Astrocyte (in vitro differentiated cells and primary cell): ENCODE measurements around the gene NCAPG2. TPM values are rescaled to one million over a fixed set of nuclear protein-coding genes. Genes with fewer than 3 reads are reported as not detected.

ENCODE experiments used
- DNase-seq: peaks from one replicate; pipeline ENCODE4 v3.0.0-alpha.2; 2010; ENCODE audit warnings: low read depth
- FAIRE-seq: peaks from 2 replicates; lab custom pipeline; 2011; peaks lifted over from hg19 to GRCh38; lab: Jason Lieb, UNC
- H2AFZ ChIP-seq: 2 replicates; pipeline ENCODE4 v1.6.0; 2012; ENCODE audit warnings: low read depth, low read length, inconsistent platforms
- H3K27ac ChIP-seq: 2 replicates; pipeline ENCODE4 v1.5.1; 2011; ENCODE audit warnings: low read depth, low read length, inconsistent platforms
- H3K27me3 ChIP-seq: 2 replicates; pipeline ENCODE4 v1.6.0; 2011; ENCODE audit warnings: low read length, inconsistent platforms; ENCODE audit not compliant: insufficient read depth
- H3K36me3 ChIP-seq: 2 replicates; pipeline ENCODE4 v1.5.1; 2011; ENCODE audit warnings: low read length, inconsistent platforms; ENCODE audit not compliant: insufficient read depth
- H3K4me1 ChIP-seq: 2 replicates; pipeline ENCODE4 v1.5.1; 2011; ENCODE audit warnings: low read length, inconsistent platforms; ENCODE audit not compliant: insufficient read depth
- H3K4me2 ChIP-seq: 2 replicates; pipeline ENCODE4 v1.6.0; 2012; ENCODE audit warnings: low read length, inconsistent platforms
- H3K4me3 ChIP-seq: 2 replicates; pipeline ENCODE4 v1.5.1; 2011; ENCODE audit warnings: low read depth, mild to moderate bottlenecking, low read length, inconsistent platforms; ENCODE audit not compliant: insufficient read depth
- H3K79me2 ChIP-seq: 2 replicates; pipeline ENCODE4 v1.6.0; 2012; ENCODE audit warnings: mild to moderate bottlenecking, low read length, inconsistent platforms; ENCODE audit not compliant: insufficient read depth
- H3K9ac ChIP-seq: 2 replicates; pipeline ENCODE4 v1.6.0; 2012; ENCODE audit warnings: mild to moderate bottlenecking, low read length, inconsistent platforms
- H3K9me3 ChIP-seq: 2 replicates; pipeline ENCODE4 v1.5.1; 2012; ENCODE audit warnings: low read depth, mild to moderate bottlenecking, low read length, inconsistent platforms; ENCODE audit not compliant: insufficient read depth
- H4K20me1 ChIP-seq: 2 replicates; pipeline ENCODE4 v1.6.0; 2012; ENCODE audit warnings: low read length, inconsistent platforms; ENCODE audit not compliant: insufficient read depth
- H3K27ac Mint-ChIP-seq: one replicate; pipeline ENCODE4 v1.8.0; 2021; ENCODE audit warnings: mild to moderate bottlenecking, mixed read lengths; ENCODE audit not compliant: unreplicated experiment
- H3K27me3 Mint-ChIP-seq: one replicate; pipeline ENCODE4 v1.8.0; 2021; ENCODE audit warnings: low read depth, mixed read lengths; ENCODE audit not compliant: unreplicated experiment
- H3K36me3 Mint-ChIP-seq: one replicate; pipeline ENCODE4 v1.8.0; 2021; ENCODE audit warnings: low read depth, mixed read lengths; ENCODE audit not compliant: unreplicated experiment
- H3K4me1 Mint-ChIP-seq: one replicate; pipeline ENCODE4 v1.8.0; 2021; ENCODE audit warnings: low read depth, mixed read lengths; ENCODE audit not compliant: unreplicated experiment
- H3K4me3 Mint-ChIP-seq: one replicate; pipeline ENCODE4 v1.8.0; 2021; ENCODE audit warnings: mild to moderate bottlenecking, moderate library complexity, mixed read lengths; ENCODE audit not compliant: unreplicated experiment
- H3K9me3 Mint-ChIP-seq: one replicate; pipeline ENCODE4 v1.8.0; 2021; ENCODE audit warnings: mild to moderate bottlenecking, mixed read lengths; ENCODE audit not compliant: unreplicated experiment
- CTCF ChIP-seq: IDR thresholded peaks from 2 replicates; pipeline ENCODE4 v1.5.1; 2011; ENCODE audit warnings: low read depth, mild to moderate bottlenecking, inconsistent platforms, low read length, moderate library complexity; ENCODE audit not compliant: insufficient read depth
- EZH2 ChIP-seq: IDR thresholded peaks from 2 replicates; pipeline ENCODE4 v1.6.1; 2012; ENCODE audit warnings: mild to moderate bottlenecking, low read length, inconsistent platforms; ENCODE audit not compliant: insufficient read depth
- total RNA-seq: library from RNA; stranded (reverse); gene quantifications from 2 replicates; pipeline ENCODE4 v1.2.1, GENCODE V29; 2021

NCAPG2 gene
- total RNA-seq, 1 donor from 2014 or later = 9.6 TPM

- Mint-ChIP-seq H3K27me3 (no peaks in the 10 kb centered on the region), H3K36me3 (peaks cover 18% of the 10 kb centered on the region)
- FAIRE-seq = no peak
These were observed 29.3 kb upstream of the NCAPG2 start for GRCh38 chr7:158733775-158734494.

DNA sequence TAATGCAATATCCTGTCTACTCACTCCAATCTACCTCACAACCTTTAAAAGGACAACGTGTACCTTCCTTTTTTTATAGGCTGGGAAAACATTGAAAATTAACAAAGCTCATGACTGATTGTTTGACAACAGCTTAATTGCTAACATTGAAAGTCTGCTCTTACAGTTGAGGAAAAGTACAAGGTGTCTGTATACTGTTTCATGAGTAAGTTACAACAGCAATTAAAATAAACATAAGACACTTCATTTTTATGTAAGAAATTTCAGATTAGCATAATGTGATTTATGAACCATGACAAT is 28.6 kb upstream of the NCAPG2 start:
- DNase-seq (no peak), FAIRE-seq (no peak)
- Histone ChIP-seq H3K79me2 (no peaks in the 10 kb centered on the region), H3K27ac (no peak overlapping the region), H3K9ac (no peak overlapping the region), H3K9me3 (no peaks in the 10 kb centered on the region), H3K27me3 (no peaks in the 10 kb centered on the region), H3K4me3 (no peak overlapping the region), H2AFZ (no peak overlapping the region), H4K20me1 (no peaks in the 10 kb centered on the region), H3K36me3 (peaks cover 35% of the 10 kb centered on the region), H3K4me1 (no peaks in the 10 kb centered on the region), H3K4me2 (no peak overlapping the region)
- Mint-ChIP-seq H3K27me3 (no peaks in the 10 kb centered on the region), H3K9me3 (no peaks in the 10 kb centered on the region), H3K27ac (no peak overlapping the region), H3K4me3 (no peak overlapping the region), H3K36me3 (peaks cover 18% of the 10 kb centered on the region), H3K4me1 (peaks cover 12% of the 10 kb centered on the region)
- TF ChIP-seq EZH2 = no peak

More at GRCh38 chr7:158733775-158734494, 29.3 kb upstream of the NCAPG2 start:
- no peaks in the 10 kb centered on the region for H3K9me3 Mint-ChIP-seq
- peaks cover 13% of the 10 kb centered on the region for H3K4me1 Mint-ChIP-seq
- Histone ChIP-seq H3K9ac (no peak overlapping the region), H3K9me3 (no peaks in the 10 kb centered on the region), H3K36me3 (peaks cover 35% of the 10 kb centered on the region), H4K20me1 (no peaks in the 10 kb centered on the region), H3K4me2 (no peak overlapping the region), H2AFZ (no peak overlapping the region), H3K27ac (no peak overlapping the region), H3K79me2 (peaks cover under 1% of the 10 kb centered on the region), H3K27me3 (no peaks in the 10 kb centered on the region), H3K4me1 (no peaks in the 10 kb centered on the region), H3K4me3 (no peak overlapping the region)
- DNase-seq = no peak
- TF ChIP-seq CTCF (no peak), EZH2 (no peak)
- peak overlapping the region; percentile 45 for H3K4me3 Mint-ChIP-seq
- H3K27ac Mint-ChIP-seq = no peak overlapping the region

- no peak overlapping the region for H3K27ac Mint-ChIP-seq
- H3K9me3 Mint-ChIP-seq = no peaks in the 10 kb centered on the region
- H4K20me1 ChIP-seq = no peaks in the 10 kb centered on the region
- DNase-seq (no peak), FAIRE-seq (no peak)
- peaks cover 35% of the 10 kb centered on the region for H3K36me3 ChIP-seq
- no peaks in the 10 kb centered on the region for H3K4me1 ChIP-seq
- no peak overlapping the region for H3K4me3 Mint-ChIP-seq
- H3K36me3 Mint-ChIP-seq = peaks cover 18% of the 10 kb centered on the region
- no peaks in the 10 kb centered on the region for H3K9me3 ChIP-seq
- H3K27me3 ChIP-seq = no peaks in the 10 kb centered on the region
- no peak overlapping the region for H2AFZ ChIP-seq
- H3K27me3 Mint-ChIP-seq = no peaks in the 10 kb centered on the region
- no peak overlapping the region for H3K4me3 ChIP-seq
- no peak overlapping the region for H3K4me2 ChIP-seq
- no peak overlapping the region for H3K9ac ChIP-seq
- peaks cover 11% of the 10 kb centered on the region for H3K4me1 Mint-ChIP-seq
- H3K79me2 ChIP-seq = no peaks in the 10 kb centered on the region
- TF ChIP-seq EZH2 (no peak), CTCF (no peak)
- H3K27ac ChIP-seq = no peak overlapping the region
These were observed 28.1 kb upstream of the NCAPG2 start for GRCh38 chr7:158732494-158733219.
